ENCODE data around the gene SLC13A4. TPM values are rescaled to one million over a fixed set of nuclear protein-coding genes. Genes with fewer than 3 reads are reported as not detected.
"Not testable (repeated sequence)": the region's sequence is repeated elsewhere in the genome, so short reads cannot be mapped to it uniquely, and the experiment has no call there.

The SLC13A4 gene
- total and polyA plus RNA-seq, 2 experiments from 2014 or later: 0.13 to 0.93 TPM

DNA sequence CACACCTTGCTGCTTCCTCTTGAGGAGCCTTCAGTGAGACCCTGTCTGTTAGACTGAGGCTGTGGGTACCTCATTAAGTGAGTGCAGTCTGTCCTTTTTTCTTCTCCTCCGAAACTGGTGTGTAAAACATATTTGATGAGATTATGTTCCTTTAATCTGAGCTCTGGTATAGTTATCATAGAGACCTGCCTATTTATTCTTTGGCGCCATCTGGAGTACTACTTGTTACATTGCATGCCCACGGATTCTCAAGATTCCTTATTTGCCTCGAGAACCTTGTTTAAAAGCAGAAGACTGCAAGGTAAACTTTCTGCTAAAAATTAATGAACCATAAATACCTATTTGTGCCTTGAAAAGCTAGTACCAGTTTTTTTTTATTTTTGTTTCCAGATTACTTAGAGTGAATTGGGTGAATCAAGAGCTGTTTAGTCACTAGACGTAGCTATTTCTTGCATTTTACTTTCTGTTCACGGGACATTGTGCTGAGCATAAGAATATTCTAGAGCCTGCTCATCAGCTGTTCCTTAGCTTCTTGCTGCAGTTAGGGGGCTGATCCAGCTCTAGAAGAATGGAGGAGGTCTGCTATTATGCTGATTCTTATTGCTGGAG is 82.6 kb downstream of the SLC13A4 start:
- 60% methylated on average over 6 of the region's 6 CpGs for WGBS (ENCODE audit: low lambda C conversion rate, missing lambda C conversion rate)
- Histone ChIP-seq H3K4me2 (no peak overlapping the region), H3K9me2 (replicated peaks; ENCODE audit: insufficient read depth) (no peaks in the 10 kb centered on the region), H2AFZ (no peak overlapping the region), H3K36me3 (replicated peaks; ENCODE audit: insufficient read depth, low read depth) (no peaks in the 10 kb centered on the region), H3K27me3 (no peaks in the 10 kb centered on the region), H3K79me2 (no peaks in the 10 kb centered on the region), H3K4me1 (ENCODE audit: insufficient read depth) (no peaks in the 10 kb centered on the region), H3K9me3 (ENCODE audit: low read depth) (no peaks in the 10 kb centered on the region), H4K20me1 (ENCODE audit: insufficient read depth, poor library complexity, severe bottlenecking) (no peaks in the 10 kb centered on the region), H3K27ac (no peak overlapping the region), H3K4me3 (no peak overlapping the region)
- TF ChIP-seq EZH2 (IDR thresholded peaks at IDR 0.05; ENCODE audit: borderline replicate concordance): no peak
- TF ChIP-seq, protein P1, sequence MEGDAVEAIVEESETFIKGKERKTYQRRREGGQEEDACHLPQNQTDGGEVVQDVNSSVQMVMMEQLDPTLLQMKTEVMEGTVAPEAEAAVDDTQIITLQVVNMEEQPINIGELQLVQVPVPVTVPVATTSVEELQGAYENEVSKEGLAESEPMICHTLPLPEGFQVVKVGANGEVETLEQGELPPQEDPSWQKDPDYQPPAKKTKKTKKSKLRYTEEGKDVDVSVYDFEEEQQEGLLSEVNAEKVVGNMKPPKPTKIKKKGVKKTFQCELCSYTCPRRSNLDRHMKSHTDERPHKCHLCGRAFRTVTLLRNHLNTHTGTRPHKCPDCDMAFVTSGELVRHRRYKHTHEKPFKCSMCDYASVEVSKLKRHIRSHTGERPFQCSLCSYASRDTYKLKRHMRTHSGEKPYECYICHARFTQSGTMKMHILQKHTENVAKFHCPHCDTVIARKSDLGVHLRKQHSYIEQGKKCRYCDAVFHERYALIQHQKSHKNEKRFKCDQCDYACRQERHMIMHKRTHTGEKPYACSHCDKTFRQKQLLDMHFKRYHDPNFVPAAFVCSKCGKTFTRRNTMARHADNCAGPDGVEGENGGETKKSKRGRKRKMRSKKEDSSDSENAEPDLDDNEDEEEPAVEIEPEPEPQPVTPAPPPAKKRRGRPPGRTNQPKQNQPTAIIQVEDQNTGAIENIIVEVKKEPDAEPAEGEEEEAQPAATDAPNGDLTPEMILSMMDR (IDR thresholded peaks at IDR 0.05; ENCODE audit: poor library complexity): peak; percentile 74
- no peak for TF ChIP-seq EZH2phosphoT487 (IDR thresholded peaks at IDR 0.05; ENCODE audit: low read depth, severe bottlenecking, unreplicated experiment)
- peak; percentile 70 for DNase-seq (ENCODE audit: low spot score)

DNA sequence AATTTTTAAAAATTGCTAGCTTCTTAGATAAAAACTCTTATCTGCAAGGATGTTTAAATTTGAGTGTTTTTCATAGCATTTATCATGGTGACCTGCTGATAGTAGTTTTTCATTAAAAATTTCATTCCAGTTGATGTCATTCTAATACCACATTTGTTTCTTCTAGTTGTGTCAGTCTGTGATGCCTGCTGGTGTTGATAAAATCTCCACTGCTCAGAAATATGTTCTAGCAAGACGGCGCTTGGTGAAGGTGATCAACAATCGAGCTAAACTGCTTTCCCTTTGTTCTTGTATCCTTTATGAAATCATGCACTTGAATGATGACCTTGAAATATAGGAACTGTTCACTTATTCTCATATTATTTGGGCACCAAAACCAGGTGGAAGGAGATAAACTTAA is 83.3 kb downstream of the SLC13A4 start:
- no peak overlapping the region for H3K4me3 ChIP-seq
- no peaks in the 10 kb centered on the region for H3K4me1 ChIP-seq (ENCODE audit: insufficient read depth)
- no peak overlapping the region for H3K4me2 ChIP-seq
- no peaks in the 10 kb centered on the region for H3K36me3 ChIP-seq (replicated peaks; ENCODE audit: insufficient read depth, low read depth)
- H3K27ac ChIP-seq: no peak overlapping the region
- H3K79me2 ChIP-seq: no peaks in the 10 kb centered on the region
- WGBS (ENCODE audit: low lambda C conversion rate, missing lambda C conversion rate): 79% methylated on average over 3 of the region's 3 CpGs
- H3K9me3 ChIP-seq (ENCODE audit: low read depth): no peaks in the 10 kb centered on the region
- no peak for DNase-seq (ENCODE audit: low spot score)
- no peak for TF ChIP-seq EZH2 (IDR thresholded peaks at IDR 0.05; ENCODE audit: borderline replicate concordance)
- H4K20me1 ChIP-seq (ENCODE audit: insufficient read depth, poor library complexity, severe bottlenecking): no peaks in the 10 kb centered on the region
- no peak overlapping the region for H2AFZ ChIP-seq
- no peaks in the 10 kb centered on the region for H3K9me2 ChIP-seq (replicated peaks; ENCODE audit: insufficient read depth)
- H3K27me3 ChIP-seq: no peaks in the 10 kb centered on the region

DNA sequence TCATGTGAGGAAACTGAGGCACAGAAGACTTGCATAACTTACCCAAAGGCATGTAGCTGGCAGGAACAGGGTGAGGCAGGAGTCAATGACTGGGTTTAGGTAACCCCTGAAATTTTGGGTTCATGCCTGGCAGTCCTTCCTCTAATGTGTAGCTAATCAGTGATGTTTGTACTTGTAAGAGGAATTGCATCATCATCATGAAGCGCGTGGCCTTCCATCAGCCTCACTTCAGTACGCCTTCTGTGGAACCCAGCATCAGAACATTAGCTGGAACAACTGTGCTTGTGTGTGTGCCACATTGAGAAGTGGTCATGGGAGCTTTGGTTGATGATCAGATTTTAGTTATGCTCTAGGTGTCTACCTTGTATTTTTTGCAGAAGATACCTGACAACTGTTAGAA is 83.8 kb downstream of the SLC13A4 start:
- no peaks in the 10 kb centered on the region for H3K36me3 ChIP-seq (replicated peaks; ENCODE audit: insufficient read depth, low read depth)
- H3K4me1 ChIP-seq (ENCODE audit: insufficient read depth): no peaks in the 10 kb centered on the region
- no peaks in the 10 kb centered on the region for H3K9me3 ChIP-seq (ENCODE audit: low read depth)
- no peak overlapping the region for H3K4me3 ChIP-seq
- no peak overlapping the region for H3K27ac ChIP-seq
- H3K9me2 ChIP-seq (replicated peaks; ENCODE audit: insufficient read depth): no peaks in the 10 kb centered on the region
- 90% methylated on average over 3 of the region's 3 CpGs for WGBS (ENCODE audit: low lambda C conversion rate, missing lambda C conversion rate)
- TF ChIP-seq, protein P1 (IDR thresholded peaks at IDR 0.05; ENCODE audit: poor library complexity): no peak
- TF ChIP-seq EZH2 (IDR thresholded peaks at IDR 0.05; ENCODE audit: borderline replicate concordance) (no peak), EZH2phosphoT487 (IDR thresholded peaks at IDR 0.05; ENCODE audit: low read depth, severe bottlenecking, unreplicated experiment) (no peak)
- no peak for DNase-seq (ENCODE audit: low spot score)
- no peaks in the 10 kb centered on the region for H3K27me3 ChIP-seq
- no peak overlapping the region for H2AFZ ChIP-seq
- H3K4me2 ChIP-seq: no peak overlapping the region
- H4K20me1 ChIP-seq (ENCODE audit: insufficient read depth, poor library complexity, severe bottlenecking): no peaks in the 10 kb centered on the region
- H3K79me2 ChIP-seq: no peaks in the 10 kb centered on the region

DNA sequence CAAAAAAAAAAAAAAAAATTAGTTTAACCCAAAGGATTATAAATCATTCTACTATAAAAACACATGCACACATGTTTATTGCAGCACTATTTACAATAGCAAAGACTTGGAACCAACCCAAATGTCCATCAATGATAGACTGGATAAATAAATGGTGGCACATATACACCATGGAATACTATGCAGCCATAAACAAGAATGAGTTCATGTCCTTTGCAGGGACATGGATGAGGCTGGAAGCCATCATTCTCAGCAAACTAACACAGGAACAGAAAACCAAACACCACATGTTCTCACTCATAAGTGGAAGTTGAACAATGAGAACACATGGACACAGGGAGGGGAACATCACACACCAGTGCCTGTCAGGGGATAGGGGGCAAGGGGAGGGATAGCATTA is 88.3 kb downstream of the SLC13A4 start:
- H3K4me1 ChIP-seq (ENCODE audit: insufficient read depth); H3K4me2 ChIP-seq; H3K79me2 ChIP-seq; H3K9me2 ChIP-seq (replicated peaks; ENCODE audit: insufficient read depth); H3K27me3 ChIP-seq; DNase-seq (ENCODE audit: low spot score); H3K36me3 ChIP-seq (replicated peaks; ENCODE audit: insufficient read depth, low read depth); H3K4me3 ChIP-seq; H3K9me3 ChIP-seq (ENCODE audit: low read depth); H2AFZ ChIP-seq; H4K20me1 ChIP-seq (ENCODE audit: insufficient read depth, poor library complexity, severe bottlenecking); H3K27ac ChIP-seq: not testable (repeated sequence)
